Nephron progenitor cell (in vitro differentiated cells): Measurements from ENCODE around the gene ACTR3C.

Experiments used
- DNase-seq: peaks from one replicate; pipeline ENCODE4 v3.0.0; 2021
- H3K27ac Mint-ChIP-seq: 2 replicates; pipeline ENCODE4 v1.8.0; 2021; ENCODE audit warnings: mild to moderate bottlenecking, moderate library complexity, mixed read lengths
- H3K27me3 Mint-ChIP-seq: 2 replicates; pipeline ENCODE4 v1.8.0; 2021; ENCODE audit warnings: mild to moderate bottlenecking, low read depth, mixed read lengths; ENCODE audit not compliant: poor library complexity
- H3K36me3 Mint-ChIP-seq: 2 replicates; pipeline ENCODE4 v1.8.0; 2021; ENCODE audit warnings: low read depth, mixed read lengths
- H3K4me1 Mint-ChIP-seq: 2 replicates; pipeline ENCODE4 v1.8.0; 2021; ENCODE audit warnings: mixed read lengths
- H3K4me3 Mint-ChIP-seq: 2 replicates; pipeline ENCODE4 v1.8.0; 2021; ENCODE audit warnings: mild to moderate bottlenecking, moderate library complexity, mixed read lengths
- H3K9me3 Mint-ChIP-seq: 2 replicates; pipeline ENCODE4 v1.8.0; 2021; ENCODE audit warnings: mild to moderate bottlenecking, moderate library complexity, mixed read lengths
- TF ChIP-seq, protein P1 (sequence below): fragments of 200-600 bp; sonication (generic); IDR thresholded peaks from 2 replicates; pipeline ENCODE4 v1.5.0; 2021; ENCODE audit warnings: antibody characterized with exemption

ACTR3C gene

DNA sequence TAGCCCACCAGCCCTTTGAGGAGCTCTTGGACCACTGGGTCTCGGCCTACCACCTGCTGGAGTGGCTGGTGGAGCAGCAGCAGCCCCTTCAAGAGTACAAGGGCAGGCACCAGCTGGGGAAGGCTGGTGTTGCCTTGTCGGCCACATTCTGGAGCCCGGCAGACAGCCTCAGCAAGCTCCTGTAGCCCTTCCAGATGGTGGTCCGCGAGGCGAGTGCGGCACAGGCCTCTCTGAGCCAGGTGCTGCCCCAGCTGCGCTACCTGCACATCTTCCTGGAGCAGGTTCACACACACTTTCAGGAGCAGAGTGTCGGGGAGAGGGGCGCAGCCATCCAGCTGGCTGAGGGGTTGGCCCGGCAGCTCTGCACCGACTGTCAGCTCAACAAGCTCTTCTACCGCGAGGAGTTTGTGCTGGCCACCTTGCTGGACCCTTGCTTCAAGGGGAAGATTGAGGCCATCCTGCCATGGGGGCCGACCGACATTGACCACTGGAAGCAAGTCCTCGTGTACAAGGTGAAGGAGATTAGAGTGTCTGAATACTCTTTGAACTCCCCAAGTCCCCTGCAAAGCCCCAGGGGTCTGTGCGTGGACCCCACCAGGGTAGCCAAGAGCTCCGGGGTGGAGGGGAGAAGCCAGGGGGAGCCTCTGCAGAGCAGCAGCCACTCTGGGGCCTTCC, 7.0 kb upstream of the ACTR3C start:
- no peak for DNase-seq
- H3K36me3 Mint-ChIP-seq, result no peaks in the 10 kb centered on the region
- H3K4me3 Mint-ChIP-seq, result no peak overlapping the region
- no peaks in the 10 kb centered on the region for H3K9me3 Mint-ChIP-seq
- peaks cover 11% of the 10 kb centered on the region for H3K4me1 Mint-ChIP-seq
- TF ChIP-seq, protein P1, sequence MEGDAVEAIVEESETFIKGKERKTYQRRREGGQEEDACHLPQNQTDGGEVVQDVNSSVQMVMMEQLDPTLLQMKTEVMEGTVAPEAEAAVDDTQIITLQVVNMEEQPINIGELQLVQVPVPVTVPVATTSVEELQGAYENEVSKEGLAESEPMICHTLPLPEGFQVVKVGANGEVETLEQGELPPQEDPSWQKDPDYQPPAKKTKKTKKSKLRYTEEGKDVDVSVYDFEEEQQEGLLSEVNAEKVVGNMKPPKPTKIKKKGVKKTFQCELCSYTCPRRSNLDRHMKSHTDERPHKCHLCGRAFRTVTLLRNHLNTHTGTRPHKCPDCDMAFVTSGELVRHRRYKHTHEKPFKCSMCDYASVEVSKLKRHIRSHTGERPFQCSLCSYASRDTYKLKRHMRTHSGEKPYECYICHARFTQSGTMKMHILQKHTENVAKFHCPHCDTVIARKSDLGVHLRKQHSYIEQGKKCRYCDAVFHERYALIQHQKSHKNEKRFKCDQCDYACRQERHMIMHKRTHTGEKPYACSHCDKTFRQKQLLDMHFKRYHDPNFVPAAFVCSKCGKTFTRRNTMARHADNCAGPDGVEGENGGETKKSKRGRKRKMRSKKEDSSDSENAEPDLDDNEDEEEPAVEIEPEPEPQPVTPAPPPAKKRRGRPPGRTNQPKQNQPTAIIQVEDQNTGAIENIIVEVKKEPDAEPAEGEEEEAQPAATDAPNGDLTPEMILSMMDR, result no peak
- H3K27me3 Mint-ChIP-seq, result peaks cover 22% of the 10 kb centered on the region
- no peak overlapping the region for H3K27ac Mint-ChIP-seq

DNA sequence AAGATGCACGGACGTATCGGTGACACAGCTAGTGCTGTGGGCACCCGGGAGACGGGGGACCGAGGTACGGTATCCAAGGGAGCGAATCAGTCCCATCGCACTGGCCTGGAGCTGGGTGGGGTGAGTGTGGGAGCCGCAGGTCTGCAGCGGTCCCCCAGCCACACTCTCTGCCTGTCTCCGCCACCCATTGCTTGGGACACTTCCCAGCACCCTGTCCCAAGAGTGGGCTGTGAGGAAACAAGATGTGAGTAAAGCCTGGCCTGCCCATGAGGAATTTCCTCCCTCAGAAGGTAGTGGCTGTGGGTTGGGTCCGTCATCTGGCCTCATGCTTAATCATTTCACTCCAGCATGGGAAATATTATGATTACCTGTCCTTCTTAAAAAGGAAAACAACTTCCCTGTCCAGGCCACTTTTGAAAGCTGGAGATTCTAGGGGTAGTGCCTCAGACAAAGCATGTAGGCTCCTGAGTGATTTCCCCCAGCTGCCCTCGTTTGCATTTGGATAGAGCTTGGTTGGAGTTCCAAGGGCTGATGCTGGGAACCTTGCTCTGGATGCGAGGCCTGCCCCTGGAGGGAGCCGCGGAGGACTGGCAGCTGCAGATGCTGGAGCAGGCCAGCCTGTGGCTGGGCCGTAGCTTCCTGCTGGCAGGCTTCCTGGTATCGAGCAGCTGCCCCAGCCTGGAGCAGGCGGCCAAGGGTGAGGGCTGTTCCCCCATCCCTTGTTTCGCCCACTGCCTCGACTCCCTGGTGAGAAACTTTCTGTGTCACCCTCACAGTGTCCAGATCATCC, 6.2 kb upstream of the ACTR3C start:
- H3K36me3 Mint-ChIP-seq, result no peaks in the 10 kb centered on the region
- peaks cover 15% of the 10 kb centered on the region for H3K4me1 Mint-ChIP-seq
- H3K27me3 Mint-ChIP-seq, result peaks cover 21% of the 10 kb centered on the region
- H3K4me3 Mint-ChIP-seq, result no peak overlapping the region
- DNase-seq, result no peak
- no peak overlapping the region for H3K27ac Mint-ChIP-seq
- TF ChIP-seq, protein P1, result no peak
- no peaks in the 10 kb centered on the region for H3K9me3 Mint-ChIP-seq

DNA sequence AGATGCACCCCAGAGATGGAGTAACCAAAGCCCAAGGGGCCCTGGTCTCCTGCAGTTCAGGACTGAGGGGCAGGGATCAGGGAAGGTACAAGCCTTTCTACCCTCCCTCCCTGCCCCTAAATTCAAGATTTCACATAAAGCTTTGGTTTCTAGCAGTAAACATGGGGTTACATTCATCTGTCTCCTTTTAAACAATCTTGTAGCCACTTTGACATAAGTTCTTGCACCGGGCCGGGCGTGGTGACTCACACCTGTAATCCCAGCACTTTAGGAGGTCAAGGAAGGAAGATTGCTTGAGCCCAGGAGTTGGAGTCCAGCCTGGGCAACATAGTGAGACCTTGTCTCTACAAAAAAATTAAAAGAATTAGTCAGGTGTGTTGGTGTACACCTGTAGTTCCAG, 4.0 kb upstream of the ACTR3C start:
- H3K27ac Mint-ChIP-seq, result no peak overlapping the region
- H3K36me3 Mint-ChIP-seq, result no peaks in the 10 kb centered on the region
- DNase-seq, result no peak
- no peak overlapping the region for H3K4me3 Mint-ChIP-seq
- TF ChIP-seq, protein P1, result no peak
- H3K27me3 Mint-ChIP-seq, result peaks cover 14% of the 10 kb centered on the region
- H3K4me1 Mint-ChIP-seq, result peaks cover 25% of the 10 kb centered on the region
- no peaks in the 10 kb centered on the region for H3K9me3 Mint-ChIP-seq

DNA sequence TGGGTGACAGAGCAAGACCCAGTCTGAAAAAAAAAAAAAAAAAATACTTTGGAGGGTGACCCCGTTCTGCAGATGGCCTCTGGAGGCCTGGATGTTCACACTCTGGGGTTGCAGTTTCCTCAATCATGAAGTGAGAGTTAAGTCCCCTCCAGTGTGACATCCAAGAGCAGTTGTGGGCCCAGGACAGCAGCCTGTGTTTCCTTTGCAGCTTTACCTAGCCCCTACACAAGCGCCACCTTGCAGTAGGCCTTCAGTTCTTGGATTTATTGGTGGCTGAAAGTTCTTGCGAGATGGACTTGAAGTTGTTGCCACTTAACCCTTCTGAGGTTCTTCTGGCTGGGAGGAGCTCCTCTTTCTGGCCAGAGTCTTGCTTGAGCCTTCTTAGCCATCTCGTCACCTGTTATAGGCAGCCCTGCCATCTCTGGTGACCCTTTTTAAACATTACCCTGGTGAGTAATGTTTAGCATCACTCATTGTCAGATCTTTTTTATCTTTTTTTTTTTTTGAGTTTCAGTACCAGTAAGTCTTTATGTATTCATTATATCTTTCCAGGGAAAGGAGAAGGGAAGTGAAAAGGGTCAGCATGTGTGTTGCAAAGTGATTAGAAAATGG, 3.4 kb upstream of the ACTR3C start:
- no peak overlapping the region for H3K27ac Mint-ChIP-seq
- peaks cover 15% of the 10 kb centered on the region for H3K27me3 Mint-ChIP-seq
- TF ChIP-seq, protein P1, result no peak
- peaks cover 25% of the 10 kb centered on the region for H3K4me1 Mint-ChIP-seq
- H3K9me3 Mint-ChIP-seq, result no peaks in the 10 kb centered on the region
- no peak for DNase-seq
- no peak overlapping the region for H3K4me3 Mint-ChIP-seq
- no peaks in the 10 kb centered on the region for H3K36me3 Mint-ChIP-seq

DNA sequence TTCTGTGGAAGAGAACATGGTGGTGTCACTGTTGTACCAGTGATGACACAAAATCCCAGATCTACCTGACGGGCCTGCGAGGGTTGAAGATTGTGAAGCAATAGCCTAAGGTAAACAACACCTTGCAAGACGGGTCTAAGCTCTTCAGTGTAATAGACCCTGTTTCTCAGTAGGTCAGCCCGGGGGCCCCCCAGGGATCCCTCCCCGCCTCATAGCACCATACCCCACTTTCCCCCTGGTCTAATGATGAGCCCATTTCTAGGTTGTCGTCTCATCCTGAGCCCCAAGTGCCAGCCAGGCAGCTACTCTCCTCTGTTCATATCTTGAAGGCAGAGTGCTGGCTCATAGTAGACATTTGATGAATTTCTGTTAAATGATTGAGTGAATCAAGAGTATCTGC, 2.6 kb upstream of the ACTR3C start:
- Mint-ChIP-seq H3K27ac (no peak overlapping the region), H3K4me3 (no peak overlapping the region), H3K27me3 (peaks cover 22% of the 10 kb centered on the region), H3K36me3 (no peaks in the 10 kb centered on the region), H3K4me1 (peaks cover 25% of the 10 kb centered on the region), H3K9me3 (no peaks in the 10 kb centered on the region)
- no peak for DNase-seq
- TF ChIP-seq, protein P1, result no peak
